Hematopoietic multipotent progenitor cell treated with erythropoietin and hydrocortisone succinate and interleukin-3 and kit ligand, for 8 days (in vitro differentiated cells): ENCODE results near the gene TNP1.
A peak's percentile ranks its signal among the peaks of the same experiment; 100 is the strongest.

Source experiments
- DNase-seq: peaks from one replicate; pipeline ENCODE4 v3.0.0-alpha.2; 2015

TNP1 gene

GRCh38 chr2:216872624-216873023 is 12.8 kb upstream of the TNP1 start:
- no peak for DNase-seq

GRCh38 chr2:216872040-216872439 is 12.2 kb upstream of the TNP1 start:
- DNase-seq = no peak

- no peak for DNase-seq
These were observed 11.6 kb upstream of the TNP1 start for GRCh38 chr2:216871333-216871934.

GRCh38 chr2:216870508-216871332 is 10.9 kb upstream of the TNP1 start:
- DNase-seq = no peak

- no peak for DNase-seq
These were observed 6.7 kb upstream of the TNP1 start for GRCh38 chr2:216866515-216867095.

- DNase-seq = no peak
These were observed 5.8 kb upstream of the TNP1 start for GRCh38 chr2:216865658-216866057.

- DNase-seq = no peak
These were observed 4.1 kb upstream of the TNP1 start for GRCh38 chr2:216863946-216864345.

GRCh38 chr2:216862628-216863398 is 2.9 kb upstream of the TNP1 start:
- DNase-seq = no peak

- no peak for DNase-seq
These were observed 718 bp upstream of the TNP1 start for GRCh38 chr2:216860426-216861137.

GRCh38 chr2:216858312-216858711 is 1.6 kb downstream of the TNP1 start:
- DNase-seq = no peak

- DNase-seq = no peak
These were observed 2.7 kb downstream of the TNP1 start for GRCh38 chr2:216857131-216857550.

- no peak for DNase-seq
These were observed 3.3 kb downstream of the TNP1 start for GRCh38 chr2:216856406-216857065.

- no peak for DNase-seq
These were observed 4.3 kb downstream of the TNP1 start for GRCh38 chr2:216855605-216856004.

- DNase-seq = no peak
These were observed 4.8 kb downstream of the TNP1 start for GRCh38 chr2:216855079-216855478.

GRCh38 chr2:216851486-216852090 is 8.3 kb downstream of the TNP1 start:
- DNase-seq = peak; percentile 74

GRCh38 chr2:216850665-216851322 is 9.1 kb downstream of the TNP1 start:
- DNase-seq = peak; percentile 43

GRCh38 chr2:216849987-216850386 is 9.9 kb downstream of the TNP1 start:
- peak; percentile 92 for DNase-seq

- DNase-seq = no peak
These were observed 14.4 kb downstream of the TNP1 start for GRCh38 chr2:216845426-216845825.

GRCh38 chr2:216842636-216843035 is 17.2 kb downstream of the TNP1 start:
- DNase-seq = no peak

GRCh38 chr2:216839688-216840087 is 20.2 kb downstream of the TNP1 start:
- no peak for DNase-seq

GRCh38 chr2:216838151-216838550 is 21.7 kb downstream of the TNP1 start:
- DNase-seq = no peak
